Measurements from ENCODE around the gene KCNJ11.

Gene KCNJ11

GRCh38 chr11:17368551-17368950 lies 19.9 kb downstream of the KCNJ11 start:
- TF ChIP-seq CTCF (IDR thresholded peaks at IDR 0.05): no peak

- TF ChIP-seq CTCF (IDR thresholded peaks at IDR 0.05): no peak
Measured at GRCh38 chr11:17366495-17366894, 22.0 kb downstream of the KCNJ11 start.

DNA sequence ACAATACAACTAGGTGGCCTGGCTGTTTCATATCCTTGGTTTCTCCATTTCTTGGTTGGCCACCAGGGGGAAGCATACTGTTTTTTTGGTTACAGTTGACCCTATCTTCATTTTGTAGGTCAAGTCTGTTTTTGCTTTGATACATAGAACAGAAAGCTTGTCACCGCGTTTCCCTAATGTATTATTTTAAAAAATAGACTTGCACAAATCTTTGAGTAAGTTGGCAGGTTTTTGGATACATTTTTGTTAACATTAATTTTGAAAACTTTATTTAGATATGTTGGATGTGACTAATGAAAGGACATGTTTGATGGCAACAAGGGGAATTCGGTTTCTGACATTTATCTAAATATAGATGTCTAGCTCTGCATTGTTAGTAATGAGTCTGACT lies 33.9 kb downstream of the KCNJ11 start:
- peak; percentile 66 for TF ChIP-seq CTCF (IDR thresholded peaks at IDR 0.05)

GRCh38 chr11:17353821-17354600 lies 34.4 kb downstream of the KCNJ11 start:
- TF ChIP-seq CTCF (IDR thresholded peaks at IDR 0.05): no peak

DNA sequence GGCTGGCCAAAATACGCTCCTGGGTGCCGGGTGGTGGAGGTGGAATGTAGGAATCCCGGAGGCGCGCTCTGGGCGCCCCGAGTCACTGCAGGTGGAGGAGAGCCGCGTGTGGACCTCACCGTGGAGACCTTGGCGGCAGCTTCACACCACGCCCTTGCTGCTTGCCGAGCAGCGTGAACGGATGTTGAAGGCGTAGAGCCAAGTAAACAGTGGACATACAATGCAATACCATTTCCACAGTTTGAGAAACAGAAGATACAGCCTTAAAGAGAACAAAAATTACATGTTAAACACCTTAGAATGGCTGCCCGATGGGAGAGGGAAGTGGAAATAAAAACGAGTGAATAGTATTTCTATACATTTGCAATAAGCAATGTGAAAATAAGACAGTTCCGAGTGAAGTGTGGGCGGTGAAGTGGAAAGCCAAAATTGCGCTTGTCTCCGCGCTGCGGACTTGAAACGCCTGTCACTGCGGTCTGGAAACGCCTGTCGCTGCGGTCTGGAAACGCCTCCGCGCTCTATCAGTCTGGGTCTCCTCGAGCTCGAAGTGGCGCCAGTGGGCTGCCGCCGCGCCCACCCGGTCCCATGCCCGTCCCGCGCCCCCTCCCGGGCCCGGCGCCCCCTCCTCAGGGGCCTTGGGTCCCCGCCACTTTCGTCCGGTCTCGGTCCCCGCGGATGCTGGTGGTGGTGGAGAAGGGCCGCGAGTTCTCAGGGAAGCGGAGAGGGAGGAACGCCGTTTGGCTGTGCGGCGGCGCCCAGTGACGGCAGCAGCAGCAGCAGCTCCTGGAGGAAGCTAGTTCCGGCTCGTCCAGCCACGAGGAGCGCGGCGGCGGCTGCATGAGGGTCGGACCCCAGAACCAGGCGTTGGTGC lies 35.3 kb downstream of the KCNJ11 start:
- no peak for TF ChIP-seq CTCF (IDR thresholded peaks at IDR 0.05)

DNA sequence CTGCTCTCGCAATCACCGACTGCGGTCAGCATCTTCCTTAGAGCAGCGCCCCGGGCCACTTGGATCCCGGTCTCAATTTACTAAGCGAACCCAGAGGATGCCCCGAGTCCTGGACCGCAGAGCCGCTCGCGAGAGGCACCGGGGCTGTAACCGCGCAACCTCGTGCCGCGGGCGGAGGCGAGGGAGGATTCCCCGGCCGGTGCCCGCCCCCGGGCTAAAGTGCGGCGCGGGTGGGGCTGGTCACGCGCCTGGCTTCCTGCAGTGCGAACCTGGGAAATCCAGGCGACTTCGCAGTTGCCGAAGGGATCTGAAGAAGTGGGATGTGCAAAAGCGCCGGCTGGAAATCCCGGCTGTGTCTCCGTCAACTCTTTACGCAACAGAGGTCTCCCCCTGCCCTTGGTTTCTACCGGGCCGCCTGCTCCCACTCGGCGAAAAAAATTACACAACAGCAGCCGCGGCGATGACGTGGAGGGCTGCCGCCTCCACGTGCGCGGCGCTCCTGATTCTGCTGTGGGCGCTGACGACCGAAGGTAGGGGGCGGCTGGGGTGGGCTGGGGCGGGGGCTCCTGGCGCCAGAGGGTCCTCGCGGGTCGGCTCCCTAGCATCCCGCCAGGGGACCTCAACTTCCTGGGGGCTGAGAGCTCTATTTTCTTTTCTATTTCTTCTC lies 36.8 kb downstream of the KCNJ11 start, which contains the start of gene NCR3LG1:
TSS of gene NCR3LG1 (plus strand) at position 291 of the 667 bp plus-strand sequence. CDS start at position 461, 170 bp downstream.
- TF ChIP-seq CTCF (IDR thresholded peaks at IDR 0.05): no peak

DNA sequence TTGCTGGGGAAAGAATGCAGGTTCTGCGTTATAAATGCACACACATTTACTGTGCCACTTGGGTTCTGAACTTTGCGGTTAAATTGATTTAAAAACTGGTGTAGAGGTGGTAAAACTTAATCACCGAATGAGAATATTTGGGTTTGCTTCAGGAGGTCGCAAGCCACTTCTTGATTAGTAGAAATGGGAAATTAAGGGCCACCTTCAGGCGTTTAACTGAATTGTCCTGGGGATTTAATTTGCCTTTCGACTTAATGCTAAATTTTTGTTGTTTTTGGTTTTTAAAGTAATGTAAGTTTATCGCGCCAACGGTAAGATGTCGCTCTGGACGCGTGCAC lies 37.3 kb downstream of the KCNJ11 start:
- TF ChIP-seq CTCF (IDR thresholded peaks at IDR 0.05): no peak
